Endometrial microvascular endothelial cells (primary cell): ENCODE measurements around the gene SLC15A3. TPM values are rescaled to one million over a fixed set of nuclear protein-coding genes. Genes with fewer than 3 reads are reported as not detected.

Experiments
- in situ Hi-C: cut with HindIII; loops from 2 replicates; pipeline ENCODE4 v1.10.0; 2017; ENCODE audit warnings: low sequenced_read_pairs, low pct_unique_long_range_greater_than_20kb; ENCODE audit errors: inconsistent ontology term
- total RNA-seq: library from RNA; depleted of rRNA; stranded (reverse); fragments of >200 nt; gene quantifications from one replicate; pipeline ENCODE4 v1.2.3, GENCODE V29; 2015; ENCODE audit errors: inconsistent ontology term

Gene SLC15A3
- 8.2 TPM for total RNA-seq

- in situ Hi-C loops, result no loop called here
These were observed at the start of gene SLC15A3 for GRCh38 chr11:60951904-60952741. Gene SLC15A3, minus strand, starts transcription at chr11:60952176. Its CDS starts 625 bp downstream, at chr11:60951551.

- in situ Hi-C loops, result no loop called here
These were observed 48.5 kb upstream of the SLC15A3 start for GRCh38 chr11:61000426-61000825.

DNA sequence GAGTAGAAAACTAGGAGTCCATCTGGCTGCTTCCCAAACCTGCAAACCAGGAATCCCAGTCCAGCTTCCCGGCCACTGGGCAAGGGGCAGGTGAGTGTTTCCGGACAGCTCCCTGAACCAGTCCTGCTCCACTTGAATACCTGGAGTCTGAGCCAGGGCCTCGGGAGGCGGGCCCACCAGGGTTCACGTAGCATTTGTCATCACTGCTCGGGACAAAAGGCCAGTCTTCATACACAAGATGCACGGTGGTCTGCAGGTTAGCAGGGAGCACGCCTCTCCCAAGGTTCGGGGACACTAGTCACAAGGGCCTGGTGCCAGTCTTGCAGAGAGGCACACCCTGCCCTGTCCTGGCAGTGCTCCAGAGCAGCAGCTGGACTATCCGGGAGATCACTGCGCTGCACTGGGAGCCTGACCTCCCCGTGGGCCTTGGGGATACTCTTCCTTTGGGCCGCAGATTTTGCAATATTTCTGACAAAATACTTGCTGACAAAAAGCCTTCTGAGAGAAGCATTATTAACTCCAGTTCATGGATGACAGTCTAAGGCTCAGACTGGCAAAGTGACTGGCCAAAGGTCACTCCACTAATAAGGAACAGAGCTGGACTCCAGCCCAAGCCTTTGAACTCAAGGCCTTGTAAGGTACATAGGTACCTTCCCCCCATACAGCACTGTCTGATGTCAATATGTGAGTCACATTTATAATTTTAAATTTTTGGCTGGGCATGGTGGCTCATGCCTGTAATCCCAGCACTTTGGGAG is 44.6 kb upstream of the SLC15A3 start:
- in situ Hi-C loops, result no loop called here

DNA sequence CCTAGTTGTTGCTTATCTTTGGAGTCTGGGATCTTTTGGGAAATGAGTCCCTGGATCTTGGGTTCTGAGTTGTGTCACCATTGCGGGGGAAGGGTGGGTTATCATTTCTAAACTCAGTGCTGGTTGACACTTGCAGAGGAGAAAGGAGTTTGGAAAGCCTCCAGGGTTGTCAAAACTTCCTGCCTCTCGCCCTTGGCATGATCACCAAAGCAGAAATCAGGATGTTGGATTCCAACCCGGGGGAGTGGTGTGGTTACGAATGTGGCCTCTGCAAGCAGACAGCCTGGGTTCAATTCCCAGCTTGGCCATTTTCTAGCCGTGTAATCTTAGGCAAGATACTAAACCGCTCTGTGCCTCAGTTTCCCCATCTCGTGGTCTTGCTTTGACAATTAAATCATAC is 43.8 kb upstream of the SLC15A3 start:
- in situ Hi-C loops, result no loop called here

DNA sequence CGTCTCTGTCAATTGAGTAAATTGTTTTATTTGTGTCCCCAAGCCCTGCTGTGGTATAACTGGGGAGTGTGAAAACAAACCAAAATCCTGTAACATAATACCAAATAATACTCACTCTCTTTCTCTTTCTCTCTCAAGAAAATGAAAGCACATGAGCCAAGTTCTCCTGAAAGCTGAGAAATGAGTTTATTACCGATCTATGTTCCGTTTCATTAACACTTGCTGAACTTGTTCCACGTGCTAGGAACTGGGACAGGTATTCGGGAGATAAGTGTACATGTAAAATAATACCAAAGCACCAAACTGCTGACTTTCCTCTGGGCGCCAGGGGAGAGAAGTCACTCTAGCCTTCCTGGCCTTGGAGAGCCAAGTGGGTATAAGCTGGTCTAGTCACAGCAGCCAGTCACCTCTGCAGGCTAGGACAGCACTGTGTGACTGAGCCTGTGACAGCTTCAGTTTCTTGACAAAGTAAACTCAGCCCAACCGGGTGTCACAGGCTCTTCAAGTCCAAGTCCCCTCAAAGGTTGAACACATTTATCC is 42.6 kb upstream of the SLC15A3 start:
- in situ Hi-C loops, result no loop called here

- in situ Hi-C loops, result no loop called here
These were observed 41.6 kb upstream of the SLC15A3 start for GRCh38 chr11:60993615-60994014.

GRCh38 chr11:60992842-60993409 is 41.0 kb upstream of the SLC15A3 start:
- in situ Hi-C loops, result no loop called here

DNA sequence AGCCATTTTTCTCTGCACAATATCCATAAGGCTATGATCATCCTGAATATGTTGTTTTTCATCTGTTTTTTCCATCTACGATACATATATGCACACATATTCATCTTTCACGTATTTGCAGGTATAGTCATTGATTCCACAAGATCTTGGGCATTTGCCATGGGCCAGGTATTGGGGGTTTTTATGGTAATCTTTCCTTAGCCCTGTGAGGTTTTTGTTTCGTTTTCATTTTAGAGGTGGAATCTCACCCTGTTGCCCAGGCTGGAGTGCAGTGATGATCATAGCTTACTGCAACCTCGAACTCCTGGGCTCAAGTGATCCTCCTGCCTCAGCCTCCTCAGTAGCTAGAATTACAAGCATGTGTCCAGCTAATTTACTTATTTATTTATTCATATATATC is 39.5 kb upstream of the SLC15A3 start:
- in situ Hi-C loops, result no loop called here

GRCh38 chr11:60989093-60989650 is 37.2 kb upstream of the SLC15A3 start:
- in situ Hi-C loops, result no loop called here

GRCh38 chr11:60988658-60989057 is 36.7 kb upstream of the SLC15A3 start:
- in situ Hi-C loops, result no loop called here

DNA sequence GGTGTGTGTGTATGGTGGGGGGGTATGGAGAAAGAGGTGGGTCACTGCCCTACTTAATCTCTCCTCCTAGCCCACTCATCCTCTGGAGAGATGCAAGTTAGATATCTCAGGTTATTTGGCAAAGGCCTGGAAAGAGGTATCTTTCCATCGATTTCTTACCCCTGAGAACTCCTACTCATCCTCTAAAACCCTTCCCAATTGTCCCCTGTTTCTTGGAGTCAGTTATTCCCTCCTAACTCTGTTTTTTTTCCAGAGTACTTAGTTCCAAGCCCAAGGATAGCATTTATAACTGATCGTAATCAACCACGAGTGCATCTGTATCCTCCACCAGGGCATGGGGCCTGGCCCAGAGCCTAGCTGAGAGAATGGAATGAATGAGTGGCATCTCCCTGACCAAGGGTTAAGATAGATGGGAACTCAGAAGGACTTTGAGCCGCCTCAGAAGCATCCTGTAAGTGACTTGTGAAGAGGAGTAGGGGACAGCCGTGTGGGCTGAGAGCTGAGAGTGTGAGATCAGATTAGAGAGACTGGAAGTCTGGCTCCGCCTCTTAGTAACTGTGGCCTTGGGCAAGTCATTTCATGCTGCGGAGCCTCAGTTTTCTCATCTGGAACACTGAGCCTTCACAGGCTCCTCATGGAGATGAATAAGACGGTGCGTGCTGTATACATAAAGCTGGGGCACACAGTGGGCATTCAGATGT is 35.8 kb upstream of the SLC15A3 start:
- in situ Hi-C loops, result no loop called here

GRCh38 chr11:60985991-60986915 is 34.3 kb upstream of the SLC15A3 start:
- in situ Hi-C loops, result no loop called here

GRCh38 chr11:60985501-60985900 is 33.5 kb upstream of the SLC15A3 start:
- in situ Hi-C loops, result no loop called here

GRCh38 chr11:60984636-60985035 is 32.7 kb upstream of the SLC15A3 start:
- in situ Hi-C loops, result no loop called here

GRCh38 chr11:60984149-60984548 is 32.2 kb upstream of the SLC15A3 start:
- in situ Hi-C loops, result no loop called here

- in situ Hi-C loops, result no loop called here
These were observed 30.2 kb upstream of the SLC15A3 start for GRCh38 chr11:60982184-60982583.

GRCh38 chr11:60981515-60981914 is 29.5 kb upstream of the SLC15A3 start:
- in situ Hi-C loops, result no loop called here
